DND-41 (cell line): ENCODE data around the gene SCRN3.

Source experiments
- ATAC-seq: fragments of 200-7000 bp; cut with Tn5 transposase; 3 replicates; pipeline ENCODE4 v1.9.1; 2021; ENCODE audit warnings: low read depth; ENCODE audit not compliant: insufficient read depth
- DNase-seq: peaks from one replicate; pipeline ENCODE4 v3.0.0-alpha.2; 2020
- H2AFZ ChIP-seq: 2 replicates; pipeline ENCODE4 v1.6.0; 2012; ENCODE audit warnings: low read depth, low read length
- H3K27ac ChIP-seq: 2 replicates; pipeline ENCODE4 v1.5.1; 2012; ENCODE audit warnings: low read length, inconsistent platforms
- H3K27me3 ChIP-seq: fragments of 200-600 bp; sonication (generic); 2 replicates; pipeline ENCODE4 v1.6.0; 2012; ENCODE audit warnings: low read length, mild to moderate bottlenecking, inconsistent platforms; ENCODE audit not compliant: insufficient read depth, poor library complexity
- H3K36me3 ChIP-seq: 2 replicates; pipeline ENCODE4 v1.5.1; 2012; ENCODE audit warnings: low read length, inconsistent platforms; ENCODE audit not compliant: insufficient read depth
- H3K4me1 ChIP-seq: 2 replicates; pipeline ENCODE4 v1.5.1; 2012; ENCODE audit warnings: mild to moderate bottlenecking, low read length; ENCODE audit not compliant: insufficient read depth
- H3K4me2 ChIP-seq: 2 replicates; pipeline ENCODE4 v1.6.0; 2012; ENCODE audit warnings: mild to moderate bottlenecking, moderate library complexity, low read length, inconsistent platforms; ENCODE audit not compliant: insufficient read depth
- H3K4me3 ChIP-seq, 2 experiments: fragments of 200-600 bp in 1 of 2; shearing (Covaris generic) in 1 of 2; 2 replicates each; pipeline ENCODE4 v1.5.1; 2012 to 2016; ENCODE audit warnings: inconsistent platforms in 2 of 2, low read length in 2 of 2, mild to moderate bottlenecking in 2 of 2, low read depth in 1 of 2, moderate library complexity in 1 of 2
- H3K79me2 ChIP-seq: 2 replicates; pipeline ENCODE4 v1.6.0; 2012; ENCODE audit warnings: low read length, inconsistent platforms; ENCODE audit not compliant: insufficient read depth
- H3K9ac ChIP-seq: 2 replicates; pipeline ENCODE4 v1.6.0; 2012; ENCODE audit warnings: low read depth, mild to moderate bottlenecking, inconsistent platforms, low read length, moderate library complexity
- H3K9me3 ChIP-seq: 2 replicates; pipeline ENCODE4 v1.5.1; 2012; ENCODE audit warnings: low read length, moderate library complexity, mild to moderate bottlenecking, inconsistent platforms; ENCODE audit not compliant: insufficient read depth, severe bottlenecking
- H4K20me1 ChIP-seq: 2 replicates; pipeline ENCODE4 v1.6.0; 2012; ENCODE audit warnings: low read length; ENCODE audit not compliant: insufficient read depth
- CTCF ChIP-seq: IDR thresholded peaks from 2 replicates; pipeline ENCODE4 v1.5.1; 2012; ENCODE audit warnings: borderline replicate concordance, low read length, moderate library complexity, mild to moderate bottlenecking; ENCODE audit not compliant: poor library complexity, severe bottlenecking; ENCODE audit errors: extremely low read depth
- EZH2 ChIP-seq: IDR thresholded peaks from 3 replicates; pipeline ENCODE4 v1.6.1; 2012; ENCODE audit warnings: borderline replicate concordance, low read depth, mild to moderate bottlenecking, moderate library complexity, low read length, inconsistent platforms; ENCODE audit not compliant: severe bottlenecking

SCRN3 gene

GRCh38 chr2:174477759-174478158, 82.2 kb downstream of the SCRN3 start:
- no peaks in the 10 kb centered on the region for H3K36me3 ChIP-seq
- H3K4me2 ChIP-seq, result no peak overlapping the region
- H3K4me1 ChIP-seq, result no peaks in the 10 kb centered on the region
- H3K4me3 ChIP-seq, result no peak overlapping the region
- H3K9ac ChIP-seq, result no peak overlapping the region
- H3K79me2 ChIP-seq, result no peaks in the 10 kb centered on the region
- ATAC-seq (no peak), DNase-seq (no peak)
- H3K9me3 ChIP-seq, result no peaks in the 10 kb centered on the region
- no peaks in the 10 kb centered on the region for H3K27me3 ChIP-seq
- H4K20me1 ChIP-seq, result no peaks in the 10 kb centered on the region
- H2AFZ ChIP-seq, result no peak overlapping the region
- TF ChIP-seq EZH2 (no peak), CTCF (no peak)
- no peak overlapping the region for H3K27ac ChIP-seq
